Smooth muscle cell (in vitro differentiated cells): ENCODE data around the gene CFAP298. TPM values are rescaled to one million over a fixed set of nuclear protein-coding genes. Genes with fewer than 3 reads are reported as not detected.
A peak's percentile ranks its signal among the peaks of the same experiment; 100 is the strongest.
"Not testable (repeated sequence)": the region's sequence is repeated elsewhere in the genome, so short reads cannot be mapped to it uniquely, and the experiment has no call there.

Experiments
- DNase-seq: peaks from one replicate; lab custom pipeline; 2025; ENCODE audit not compliant: unreplicated experiment; lab: John Stamatoyannopoulos, UW
- H2AFZ ChIP-seq: fragments of 200-600 bp; sonication (generic); 2 replicates; pipeline ENCODE4 v1.6.0; 2016; ENCODE audit warnings: antibody characterized with exemption, low read depth, mild to moderate bottlenecking
- H3F3A ChIP-seq: fragments of 200-600 bp; sonication (generic); 2 replicates; pipeline ENCODE4 v1.6.0; 2017; ENCODE audit warnings: antibody characterized with exemption, low read depth
- H3K27ac ChIP-seq: fragments of 200-600 bp; sonication (generic); 2 replicates; pipeline ENCODE4 v1.5.1; 2016; ENCODE audit warnings: low read depth, mild to moderate bottlenecking
- H3K27me3 ChIP-seq: fragments of 200-600 bp; sonication (generic); 2 replicates; pipeline ENCODE4 v1.6.1; 2016; ENCODE audit warnings: low read depth, mild to moderate bottlenecking
- H3K36me3 ChIP-seq: fragments of 200-600 bp; sonication (generic); 2 replicates; pipeline ENCODE4 v1.5.1; 2016; ENCODE audit warnings: low read depth
- H3K4me1 ChIP-seq: fragments of 200-600 bp; sonication (generic); 2 replicates; pipeline ENCODE4 v1.5.1; 2016; ENCODE audit warnings: low read depth
- H3K4me2 ChIP-seq: fragments of 200-600 bp; sonication (generic); 2 replicates; pipeline ENCODE4 v1.6.0; 2016; ENCODE audit warnings: mild to moderate bottlenecking
- H3K4me3 ChIP-seq: fragments of 200-600 bp; sonication (generic); 2 replicates; pipeline ENCODE4 v1.5.1; 2016; ENCODE audit warnings: mild to moderate bottlenecking
- H3K79me2 ChIP-seq: fragments of 200-600 bp; sonication (generic); 2 replicates; pipeline ENCODE4 v1.6.0; 2016; ENCODE audit warnings: low read depth, mild to moderate bottlenecking
- H3K9ac ChIP-seq: fragments of 200-600 bp; sonication (generic); 2 replicates; pipeline ENCODE4 v1.6.0; 2016; ENCODE audit warnings: low read depth
- H3K9me3 ChIP-seq: fragments of 200-600 bp; sonication (generic); replicated peaks from 2 replicates; pipeline ENCODE4 v1.5.1; 2016; ENCODE audit warnings: low read depth
- H4K20me1 ChIP-seq: fragments of 200-600 bp; sonication (generic); 2 replicates; pipeline ENCODE4 v1.6.0; 2016; ENCODE audit warnings: low read depth
- WGBS: methylation state at CpG from one replicate; pipeline ENCODE4 v1.1.7; 2016; ENCODE audit warnings: low lambda C conversion rate; 5-methylcytosine and 5-hydroxymethylcytosine counted together
- polyA plus RNA-seq: library from polyadenylated mRNA; unstranded; fragments of >200 nt; fragmentation: Nextera tagmentation; extraction: Ambion mirVana; gene quantifications from 2 replicates; pipeline ENCODE4 v1.2.1, GENCODE V29; 2016
- total RNA-seq: library from RNA; depleted of rRNA; stranded (reverse); fragments of >200 nt; gene quantifications from 2 replicates; pipeline ENCODE4 v1.2.3, GENCODE V29; 2014
- TF ChIP-seq, protein P1 (sequence below): fragments of 200-600 bp; sonication (generic); IDR thresholded peaks from 2 replicates; pipeline ENCODE4 v1.5.1; 2017; ENCODE audit warnings: borderline replicate concordance, mild to moderate bottlenecking, antibody characterized with exemption; ENCODE audit not compliant: insufficient read depth, poor library complexity, severe bottlenecking

CFAP298 gene
- total and polyA plus RNA-seq, 2 experiments from 2014 or later: 26.8 to 41.9 TPM

DNA sequence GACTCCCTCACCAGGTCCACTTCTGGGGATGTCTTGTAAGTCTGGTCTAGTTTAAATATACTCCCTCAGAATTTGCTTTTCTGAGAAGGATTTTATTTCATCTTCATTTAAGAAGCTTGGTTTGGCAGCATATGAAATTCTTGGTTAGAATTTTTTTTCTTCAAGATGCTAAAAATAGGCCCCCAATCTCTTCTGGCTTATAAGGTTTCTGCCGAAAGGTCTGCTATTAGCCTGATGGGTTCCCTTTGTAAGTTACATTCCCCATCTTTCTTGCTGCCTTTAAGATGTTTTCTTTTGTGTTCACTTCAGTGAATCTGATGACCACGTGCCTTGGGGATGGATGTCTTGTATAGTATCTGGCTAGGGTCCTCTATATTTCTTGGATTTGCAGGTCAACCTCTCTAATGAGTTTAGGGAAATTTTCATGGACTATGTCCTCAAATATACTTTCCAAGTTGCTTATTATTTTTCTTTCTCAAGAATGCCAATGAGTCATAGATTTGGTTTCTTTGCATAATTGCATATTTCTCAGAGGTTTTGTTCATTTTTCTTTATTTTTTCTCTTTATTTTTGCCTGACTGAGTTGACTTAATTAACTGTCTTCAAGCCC, 46.2 kb downstream of the CFAP298 start:
- Histone ChIP-seq H3K4me3 (no peak overlapping the region), H3K27ac (no peak overlapping the region), H3F3A (no peaks in the 10 kb centered on the region), H3K9me3 (no peaks in the 10 kb centered on the region), H2AFZ (no peak overlapping the region), H3K79me2 (no peaks in the 10 kb centered on the region), H3K27me3 (no peaks in the 10 kb centered on the region), H3K4me2 (no peak overlapping the region), H3K4me1 (no peaks in the 10 kb centered on the region), H3K9ac (no peak overlapping the region), H3K36me3 (no peaks in the 10 kb centered on the region), H4K20me1 (no peaks in the 10 kb centered on the region)
- WGBS: 93% methylated on average over 2 of the region's 2 CpGs
- DNase-seq: no peak
- TF ChIP-seq, protein P1, sequence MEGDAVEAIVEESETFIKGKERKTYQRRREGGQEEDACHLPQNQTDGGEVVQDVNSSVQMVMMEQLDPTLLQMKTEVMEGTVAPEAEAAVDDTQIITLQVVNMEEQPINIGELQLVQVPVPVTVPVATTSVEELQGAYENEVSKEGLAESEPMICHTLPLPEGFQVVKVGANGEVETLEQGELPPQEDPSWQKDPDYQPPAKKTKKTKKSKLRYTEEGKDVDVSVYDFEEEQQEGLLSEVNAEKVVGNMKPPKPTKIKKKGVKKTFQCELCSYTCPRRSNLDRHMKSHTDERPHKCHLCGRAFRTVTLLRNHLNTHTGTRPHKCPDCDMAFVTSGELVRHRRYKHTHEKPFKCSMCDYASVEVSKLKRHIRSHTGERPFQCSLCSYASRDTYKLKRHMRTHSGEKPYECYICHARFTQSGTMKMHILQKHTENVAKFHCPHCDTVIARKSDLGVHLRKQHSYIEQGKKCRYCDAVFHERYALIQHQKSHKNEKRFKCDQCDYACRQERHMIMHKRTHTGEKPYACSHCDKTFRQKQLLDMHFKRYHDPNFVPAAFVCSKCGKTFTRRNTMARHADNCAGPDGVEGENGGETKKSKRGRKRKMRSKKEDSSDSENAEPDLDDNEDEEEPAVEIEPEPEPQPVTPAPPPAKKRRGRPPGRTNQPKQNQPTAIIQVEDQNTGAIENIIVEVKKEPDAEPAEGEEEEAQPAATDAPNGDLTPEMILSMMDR: no peak

DNA sequence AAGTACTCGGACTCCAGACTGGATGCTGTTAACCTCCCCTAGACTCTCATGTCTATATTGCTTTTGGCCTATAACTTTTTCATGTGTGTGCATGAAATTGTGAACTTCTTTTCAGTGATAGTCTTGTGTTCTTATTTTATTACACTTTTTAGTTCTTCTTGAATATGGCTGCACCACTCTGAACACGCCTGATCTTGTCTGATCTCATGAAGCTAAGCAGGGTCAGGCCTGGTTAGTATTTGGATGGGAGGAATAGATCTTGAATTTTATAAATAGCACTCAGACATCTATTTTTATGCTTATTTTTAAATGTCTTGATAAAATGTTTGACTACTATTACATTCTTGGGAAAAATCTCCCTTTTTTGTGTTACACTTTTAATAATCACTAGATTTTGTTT, 49.3 kb downstream of the CFAP298 start:
- H3K27ac ChIP-seq: no peak overlapping the region
- H3F3A ChIP-seq: no peaks in the 10 kb centered on the region
- TF ChIP-seq, protein P1: no peak
- H2AFZ ChIP-seq: peak overlapping the region; percentile 40
- no peak overlapping the region for H3K9ac ChIP-seq
- H3K27me3 ChIP-seq: no peaks in the 10 kb centered on the region
- H3K9me3 ChIP-seq: no peaks in the 10 kb centered on the region
- no peak for DNase-seq
- no peak overlapping the region for H3K4me2 ChIP-seq
- WGBS: 91% methylated on average over 2 of the region's 2 CpGs
- no peaks in the 10 kb centered on the region for H3K4me1 ChIP-seq
- no peaks in the 10 kb centered on the region for H3K79me2 ChIP-seq
- no peak overlapping the region for H3K4me3 ChIP-seq
- H4K20me1 ChIP-seq: no peaks in the 10 kb centered on the region
- H3K36me3 ChIP-seq: no peaks in the 10 kb centered on the region

DNA sequence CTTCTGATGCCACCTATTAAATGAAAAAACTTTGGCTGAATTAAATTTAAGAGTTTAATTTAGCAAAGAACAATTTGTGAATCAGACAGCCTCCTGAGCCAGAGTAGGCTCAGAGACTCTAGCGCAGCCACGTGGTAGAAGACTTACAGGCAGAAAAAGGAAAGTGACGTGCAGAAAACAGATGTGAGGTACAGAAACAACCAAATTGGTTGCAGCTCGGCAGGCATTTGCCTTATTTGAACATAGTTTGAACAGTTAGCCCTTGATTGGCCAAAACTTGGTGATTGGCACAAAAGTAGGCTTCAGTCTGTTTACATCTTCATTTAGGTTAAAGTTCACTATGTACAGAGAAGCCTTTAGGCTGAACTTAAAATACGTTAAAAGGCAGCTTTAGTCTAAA, 49.8 kb downstream of the CFAP298 start:
- no peak overlapping the region for H3K4me2 ChIP-seq
- H2AFZ ChIP-seq: peak overlapping the region; percentile 40
- no peak for DNase-seq

DNA sequence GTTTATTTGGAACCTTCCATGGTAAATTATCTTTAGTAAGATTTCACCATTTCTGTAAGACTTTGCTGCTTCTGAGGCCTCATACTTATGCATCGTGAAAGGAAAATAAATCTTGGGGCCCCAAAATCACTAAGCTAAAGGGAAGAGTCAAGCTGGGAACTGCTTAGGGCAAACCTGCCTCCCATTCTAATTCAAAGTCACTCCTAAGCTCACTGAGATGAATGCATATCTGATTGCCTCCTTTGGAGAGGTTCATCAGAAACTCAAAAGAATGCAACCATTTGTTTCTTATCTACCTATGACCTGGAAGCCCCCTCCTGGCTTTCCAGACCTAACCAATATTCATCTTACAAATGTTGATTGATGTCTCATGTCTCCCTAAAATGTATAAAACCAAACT, 50.7 kb downstream of the CFAP298 start:
- not testable (repeated sequence) for H3K79me2 ChIP-seq, H3K27ac ChIP-seq, DNase-seq, H3K27me3 ChIP-seq, H3K4me3 ChIP-seq, H4K20me1 ChIP-seq, H3K4me1 ChIP-seq, H3K9me3 ChIP-seq, H2AFZ ChIP-seq, H3K4me2 ChIP-seq, H3K9ac ChIP-seq, H3K36me3 ChIP-seq, H3F3A ChIP-seq
- WGBS: 48% methylated on average over 1 of the region's 1 CpG

More for the DNA sequence above, 49.8 kb downstream of the CFAP298 start:
- WGBS: 41% methylated on average over 5 of the region's 5 CpGs
- Histone ChIP-seq H3K27ac (no peak overlapping the region), H4K20me1 (no peaks in the 10 kb centered on the region), H3K36me3 (no peaks in the 10 kb centered on the region), H3K27me3 (no peaks in the 10 kb centered on the region), H3K9ac (no peak overlapping the region), H3F3A (no peaks in the 10 kb centered on the region), H3K4me3 (no peak overlapping the region), H3K79me2 (no peaks in the 10 kb centered on the region), H3K9me3 (no peaks in the 10 kb centered on the region), H3K4me1 (no peaks in the 10 kb centered on the region)
- TF ChIP-seq, protein P1: peak; percentile 42
